ENCODE results near the gene LSAMP. TPM values are rescaled to one million over a fixed set of nuclear protein-coding genes. Genes with fewer than 3 reads are reported as not detected.

LSAMP gene
- total RNA-seq, 4 donors from 2014 or later: 1.2 to 3.0 (median 1.8) TPM

DNA sequence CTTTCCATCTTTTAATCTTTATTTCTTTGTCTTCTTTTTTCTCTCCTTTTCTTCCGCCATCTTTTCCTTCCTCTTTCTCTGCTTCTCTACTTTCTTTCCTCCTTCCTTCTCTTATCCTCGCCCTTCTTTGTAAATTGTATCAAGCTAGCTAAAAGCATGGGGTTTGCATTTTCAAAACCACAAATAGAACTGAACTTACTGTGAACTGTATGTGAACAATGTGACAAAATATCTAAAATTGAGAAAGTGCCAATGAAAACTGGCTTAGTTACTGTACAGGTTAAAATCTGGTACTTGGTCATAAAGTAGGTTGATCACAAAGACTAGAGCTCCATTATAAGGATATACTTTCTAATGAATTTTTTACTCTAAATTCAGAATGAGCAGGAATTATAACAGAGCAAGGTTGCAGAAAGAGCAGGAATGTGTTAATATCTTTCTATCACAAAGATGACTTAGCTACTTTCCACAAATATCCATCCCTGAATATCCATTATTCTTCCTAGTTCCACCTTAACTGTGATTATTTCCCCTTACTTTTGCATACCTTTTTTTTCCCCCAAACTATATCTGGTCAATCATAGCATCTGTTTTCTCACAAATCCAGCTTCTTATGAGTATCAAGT is 122.4 kb downstream of the LSAMP start:
- H3K27me3 ChIP-seq: no peaks in the 10 kb centered on the region
- no peaks in the 10 kb centered on the region for H3K4me1 ChIP-seq
- TF ChIP-seq EP300 (IDR thresholded peaks at IDR 0.05) (no peak), POLR2A (IDR thresholded peaks at IDR 0.05; ENCODE audit: low read depth) (no peak), POLR2AphosphoS5 (IDR thresholded peaks at IDR 0.05) (no peak)
- TF ChIP-seq, protein P1, sequence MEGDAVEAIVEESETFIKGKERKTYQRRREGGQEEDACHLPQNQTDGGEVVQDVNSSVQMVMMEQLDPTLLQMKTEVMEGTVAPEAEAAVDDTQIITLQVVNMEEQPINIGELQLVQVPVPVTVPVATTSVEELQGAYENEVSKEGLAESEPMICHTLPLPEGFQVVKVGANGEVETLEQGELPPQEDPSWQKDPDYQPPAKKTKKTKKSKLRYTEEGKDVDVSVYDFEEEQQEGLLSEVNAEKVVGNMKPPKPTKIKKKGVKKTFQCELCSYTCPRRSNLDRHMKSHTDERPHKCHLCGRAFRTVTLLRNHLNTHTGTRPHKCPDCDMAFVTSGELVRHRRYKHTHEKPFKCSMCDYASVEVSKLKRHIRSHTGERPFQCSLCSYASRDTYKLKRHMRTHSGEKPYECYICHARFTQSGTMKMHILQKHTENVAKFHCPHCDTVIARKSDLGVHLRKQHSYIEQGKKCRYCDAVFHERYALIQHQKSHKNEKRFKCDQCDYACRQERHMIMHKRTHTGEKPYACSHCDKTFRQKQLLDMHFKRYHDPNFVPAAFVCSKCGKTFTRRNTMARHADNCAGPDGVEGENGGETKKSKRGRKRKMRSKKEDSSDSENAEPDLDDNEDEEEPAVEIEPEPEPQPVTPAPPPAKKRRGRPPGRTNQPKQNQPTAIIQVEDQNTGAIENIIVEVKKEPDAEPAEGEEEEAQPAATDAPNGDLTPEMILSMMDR (IDR thresholded peaks at IDR 0.05): no peak
- no peak overlapping the region for H3K27ac ChIP-seq (replicated peaks in 1 of 4)
- 95% methylated on average over 2 of the region's 2 CpGs for WGBS
- no peak for DNase-seq (ENCODE audit: extremely low spot score)
- intact Hi-C loops (cut with DNase I): no loop called here
- no peaks in the 10 kb centered on the region for H3K36me3 ChIP-seq
- H3K4me3 ChIP-seq: no peak overlapping the region
- H3K9me3 ChIP-seq: no peaks in the 10 kb centered on the region

DNA sequence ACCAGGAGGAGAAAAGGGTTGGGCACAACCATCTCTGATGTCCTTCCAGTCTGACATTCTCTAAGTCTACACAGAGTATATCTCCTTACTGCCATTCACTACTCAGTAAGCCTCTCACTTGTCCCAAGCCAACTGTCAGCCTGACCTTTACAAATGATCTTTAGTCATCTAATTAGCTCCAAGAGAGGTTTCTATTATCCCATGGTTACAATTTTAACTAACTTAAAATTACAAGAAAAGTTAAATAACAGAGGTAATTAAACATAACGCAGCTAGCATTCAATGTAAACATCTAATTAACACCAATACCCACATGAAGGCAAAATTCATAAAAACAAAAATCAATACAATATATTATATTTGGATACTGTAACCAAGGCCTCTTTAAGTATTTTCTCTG is 126.9 kb downstream of the LSAMP start:
- no peak for DNase-seq (ENCODE audit: extremely low spot score)
- TF ChIP-seq POLR2AphosphoS5 (IDR thresholded peaks at IDR 0.05) (no peak), EP300 (IDR thresholded peaks at IDR 0.05) (no peak), POLR2A (IDR thresholded peaks at IDR 0.05; ENCODE audit: low read depth) (no peak)
- TF ChIP-seq, protein P1 (IDR thresholded peaks at IDR 0.05): no peak
- intact Hi-C loops (cut with DNase I): no loop called here
- Histone ChIP-seq H3K4me1 (no peaks in the 10 kb centered on the region), H3K27me3 (no peaks in the 10 kb centered on the region), H3K36me3 (no peaks in the 10 kb centered on the region), H3K4me3 (no peak overlapping the region), H3K27ac (replicated peaks in 1 of 4) (no peak overlapping the region), H3K9me3 (no peaks in the 10 kb centered on the region)
- WGBS: 91% methylated on average over 1 of the region's 1 CpG

DNA sequence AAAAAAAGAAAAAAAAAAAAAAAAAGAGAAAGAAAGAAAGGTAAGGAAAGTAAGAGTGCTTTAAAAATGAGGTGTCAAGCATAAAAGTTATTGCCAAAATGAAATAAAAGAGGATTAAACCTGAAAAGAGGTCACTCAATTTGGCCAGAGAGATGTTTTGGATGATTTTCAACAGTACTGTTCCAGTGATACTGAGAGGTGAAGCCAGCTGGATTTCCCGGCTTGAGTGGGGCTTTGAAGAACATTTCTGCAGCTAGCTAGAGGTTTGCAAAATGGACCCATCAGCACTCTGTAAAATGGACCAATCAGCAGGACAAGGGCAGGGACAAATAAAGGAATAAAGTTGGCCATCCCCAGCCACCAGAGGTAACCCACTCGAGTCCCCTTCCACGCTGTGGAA is 128.5 kb downstream of the LSAMP start:
- Histone ChIP-seq H3K4me1 (no peaks in the 10 kb centered on the region), H3K4me3 (no peak overlapping the region), H3K27ac (replicated peaks in 1 of 4) (no peak overlapping the region), H3K9me3 (no peaks in the 10 kb centered on the region), H3K36me3 (no peaks in the 10 kb centered on the region), H3K27me3 (no peaks in the 10 kb centered on the region)
- WGBS: 76% methylated on average over 3 of the region's 3 CpGs
- no peak for TF ChIP-seq POLR2A (IDR thresholded peaks at IDR 0.05; ENCODE audit: low read depth)
- TF ChIP-seq, protein P1 (IDR thresholded peaks at IDR 0.05): no peak
- no peak for TF ChIP-seq POLR2AphosphoS5 (IDR thresholded peaks at IDR 0.05)
- TF ChIP-seq EP300 (IDR thresholded peaks at IDR 0.05): no peak
- intact Hi-C loops (cut with DNase I): no loop called here
- DNase-seq (ENCODE audit: extremely low spot score): no peak

DNA sequence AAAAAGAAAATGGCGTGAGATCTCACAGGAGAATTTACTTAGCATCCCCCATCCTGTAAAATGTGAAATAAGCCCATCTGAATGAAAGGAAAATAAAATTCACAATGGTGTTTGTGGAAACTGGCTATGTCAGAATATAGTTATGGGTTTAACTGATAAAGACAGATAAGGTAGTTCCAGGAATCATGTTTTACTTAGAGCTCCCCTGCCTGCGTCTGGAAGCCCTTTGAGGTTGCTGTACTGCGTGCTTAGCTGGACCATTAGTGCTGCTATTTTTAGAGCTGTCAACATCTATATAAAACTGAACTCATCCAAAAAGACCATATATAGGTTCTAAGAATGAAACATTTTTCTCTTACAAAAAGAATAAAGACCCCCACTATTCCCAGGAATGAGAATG is 130.8 kb downstream of the LSAMP start:
- intact Hi-C loops (cut with DNase I): no loop called here
- H3K36me3 ChIP-seq: no peaks in the 10 kb centered on the region
- WGBS: 42% methylated on average over 3 of the region's 3 CpGs
- TF ChIP-seq POLR2A (IDR thresholded peaks at IDR 0.05; ENCODE audit: low read depth) (no peak), EP300 (IDR thresholded peaks at IDR 0.05) (no peak), POLR2AphosphoS5 (IDR thresholded peaks at IDR 0.05) (no peak)
- TF ChIP-seq, protein P1 (IDR thresholded peaks at IDR 0.05): no peak
- H3K27me3 ChIP-seq: no peaks in the 10 kb centered on the region
- no peak overlapping the region for H3K4me3 ChIP-seq
- no peaks in the 10 kb centered on the region for H3K4me1 ChIP-seq
- DNase-seq (ENCODE audit: extremely low spot score): no peak
- no peaks in the 10 kb centered on the region for H3K9me3 ChIP-seq
- no peak overlapping the region for H3K27ac ChIP-seq (replicated peaks in 1 of 4)

DNA sequence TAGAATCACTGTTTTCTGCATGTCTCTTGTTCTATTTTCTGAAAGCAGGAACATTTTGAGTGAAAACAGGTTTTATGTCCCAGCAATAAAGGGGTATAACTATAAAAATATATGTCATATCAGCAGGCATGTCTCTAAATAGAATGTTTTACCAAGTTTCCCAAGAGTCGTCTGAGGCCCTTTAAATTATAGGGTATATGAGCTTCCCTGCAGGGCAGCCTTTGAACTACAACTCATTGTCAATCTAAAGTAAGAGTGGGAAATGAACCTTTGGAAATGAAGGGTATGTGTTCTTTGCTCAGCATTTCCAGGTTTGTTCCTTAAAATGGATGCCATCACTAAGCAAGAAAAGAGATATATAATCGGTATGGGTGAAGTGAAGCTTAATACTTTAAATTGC is 138.6 kb downstream of the LSAMP start:
- H3K36me3 ChIP-seq: no peaks in the 10 kb centered on the region
- H3K9me3 ChIP-seq: no peaks in the 10 kb centered on the region
- H3K27me3 ChIP-seq: no peaks in the 10 kb centered on the region
- intact Hi-C loops (cut with DNase I): no loop called here
- DNase-seq (ENCODE audit: extremely low spot score): no peak
- no peak overlapping the region for H3K4me3 ChIP-seq
- TF ChIP-seq, protein P1 (IDR thresholded peaks at IDR 0.05): no peak
- no peak for TF ChIP-seq POLR2A (IDR thresholded peaks at IDR 0.05; ENCODE audit: low read depth)
- no peak for TF ChIP-seq EP300 (IDR thresholded peaks at IDR 0.05)
- no peak for TF ChIP-seq POLR2AphosphoS5 (IDR thresholded peaks at IDR 0.05)
- 87% methylated on average over 2 of the region's 2 CpGs for WGBS
- no peak overlapping the region for H3K27ac ChIP-seq (replicated peaks in 1 of 4)
- H3K4me1 ChIP-seq: no peaks in the 10 kb centered on the region

Data from esophagus muscularis mucosa (tissue), 4 donors.